ENCODE data around the gene POFUT1. TPM values are rescaled to one million over a fixed set of nuclear protein-coding genes. Genes with fewer than 3 reads are reported as not detected.
A peak's percentile ranks its signal among the peaks of the same experiment; 100 is the strongest.

POFUT1 gene
- total RNA-seq, 1 donor from 2014 or later = 60.6 TPM

DNA sequence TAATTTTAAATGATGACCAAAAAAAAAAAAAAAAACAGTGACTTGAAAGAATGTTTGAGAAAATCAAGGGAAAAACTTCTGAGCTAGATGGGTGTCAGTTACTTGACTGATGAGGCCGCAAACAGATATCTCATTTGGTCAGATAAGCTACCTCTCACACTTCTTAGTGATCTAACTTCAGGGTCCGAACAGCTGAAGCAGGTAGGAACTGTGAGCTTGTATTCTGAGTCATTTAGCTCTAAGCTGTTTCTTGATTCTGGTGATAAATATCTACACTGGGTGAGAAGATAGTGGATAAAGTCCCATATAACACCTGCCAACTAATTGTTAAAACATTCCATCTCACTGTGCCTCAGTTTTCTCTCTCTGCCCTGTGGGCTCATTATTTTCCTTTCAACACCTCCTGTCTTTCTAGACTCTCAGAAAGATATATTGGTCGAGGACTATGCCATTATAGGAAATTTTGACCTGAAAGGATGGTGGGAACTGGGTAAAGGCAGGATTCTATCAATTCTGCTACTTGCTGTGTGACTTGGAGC lies 77.5 kb downstream of the POFUT1 start:
- peaks cover 67% of the 10 kb centered on the region for H3K79me2 ChIP-seq (ENCODE audit: insufficient read depth, low read length)
- H3K4me1 ChIP-seq (ENCODE audit: insufficient read depth, low read length) = no peaks in the 10 kb centered on the region
- DNase-seq (ENCODE audit: low read depth) (no peak), FAIRE-seq (no peak)
- H3K36me3 ChIP-seq (ENCODE audit: insufficient read depth, low read length) = peaks cover 6% of the 10 kb centered on the region
- H3K9me3 ChIP-seq (ENCODE audit: insufficient read depth, low read depth, low read length) = no peaks in the 10 kb centered on the region
- H3K4me2 ChIP-seq (ENCODE audit: low read length) = no peak overlapping the region
- no peaks in the 10 kb centered on the region for H3K9me3 Mint-ChIP-seq (ENCODE audit: unreplicated experiment)
- no peak overlapping the region for H3K27ac Mint-ChIP-seq (ENCODE audit: unreplicated experiment)
- H3K27ac ChIP-seq (ENCODE audit: low read depth, low read length) = no peak overlapping the region
- no peak for TF ChIP-seq EZH2 (IDR thresholded peaks at IDR 0.05; ENCODE audit: insufficient read depth, low read length)
- TF ChIP-seq, protein P1, sequence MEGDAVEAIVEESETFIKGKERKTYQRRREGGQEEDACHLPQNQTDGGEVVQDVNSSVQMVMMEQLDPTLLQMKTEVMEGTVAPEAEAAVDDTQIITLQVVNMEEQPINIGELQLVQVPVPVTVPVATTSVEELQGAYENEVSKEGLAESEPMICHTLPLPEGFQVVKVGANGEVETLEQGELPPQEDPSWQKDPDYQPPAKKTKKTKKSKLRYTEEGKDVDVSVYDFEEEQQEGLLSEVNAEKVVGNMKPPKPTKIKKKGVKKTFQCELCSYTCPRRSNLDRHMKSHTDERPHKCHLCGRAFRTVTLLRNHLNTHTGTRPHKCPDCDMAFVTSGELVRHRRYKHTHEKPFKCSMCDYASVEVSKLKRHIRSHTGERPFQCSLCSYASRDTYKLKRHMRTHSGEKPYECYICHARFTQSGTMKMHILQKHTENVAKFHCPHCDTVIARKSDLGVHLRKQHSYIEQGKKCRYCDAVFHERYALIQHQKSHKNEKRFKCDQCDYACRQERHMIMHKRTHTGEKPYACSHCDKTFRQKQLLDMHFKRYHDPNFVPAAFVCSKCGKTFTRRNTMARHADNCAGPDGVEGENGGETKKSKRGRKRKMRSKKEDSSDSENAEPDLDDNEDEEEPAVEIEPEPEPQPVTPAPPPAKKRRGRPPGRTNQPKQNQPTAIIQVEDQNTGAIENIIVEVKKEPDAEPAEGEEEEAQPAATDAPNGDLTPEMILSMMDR (IDR thresholded peaks at IDR 0.05; ENCODE audit: insufficient read depth, low read depth, low read length) = no peak
- H3K27me3 ChIP-seq (ENCODE audit: insufficient read depth, low read length) = no peaks in the 10 kb centered on the region
- no peaks in the 10 kb centered on the region for H3K4me1 Mint-ChIP-seq (ENCODE audit: low read depth, unreplicated experiment)
- H3K27me3 Mint-ChIP-seq (ENCODE audit: low read depth, unreplicated experiment) = no peaks in the 10 kb centered on the region
- H4K20me1 ChIP-seq (ENCODE audit: insufficient read depth, low read length) = peaks cover 53% of the 10 kb centered on the region
- peaks cover 2% of the 10 kb centered on the region for H3K36me3 Mint-ChIP-seq (ENCODE audit: low read depth, unreplicated experiment)
- H3K4me3 ChIP-seq (ENCODE audit: insufficient read depth, low read depth, low read length) = no peak overlapping the region
- no peak overlapping the region for H3K9ac ChIP-seq (ENCODE audit: low read length)
- no peak overlapping the region for H2AFZ ChIP-seq (ENCODE audit: low read depth, low read length)
- H3K4me3 Mint-ChIP-seq (ENCODE audit: unreplicated experiment) = no peak overlapping the region

DNA sequence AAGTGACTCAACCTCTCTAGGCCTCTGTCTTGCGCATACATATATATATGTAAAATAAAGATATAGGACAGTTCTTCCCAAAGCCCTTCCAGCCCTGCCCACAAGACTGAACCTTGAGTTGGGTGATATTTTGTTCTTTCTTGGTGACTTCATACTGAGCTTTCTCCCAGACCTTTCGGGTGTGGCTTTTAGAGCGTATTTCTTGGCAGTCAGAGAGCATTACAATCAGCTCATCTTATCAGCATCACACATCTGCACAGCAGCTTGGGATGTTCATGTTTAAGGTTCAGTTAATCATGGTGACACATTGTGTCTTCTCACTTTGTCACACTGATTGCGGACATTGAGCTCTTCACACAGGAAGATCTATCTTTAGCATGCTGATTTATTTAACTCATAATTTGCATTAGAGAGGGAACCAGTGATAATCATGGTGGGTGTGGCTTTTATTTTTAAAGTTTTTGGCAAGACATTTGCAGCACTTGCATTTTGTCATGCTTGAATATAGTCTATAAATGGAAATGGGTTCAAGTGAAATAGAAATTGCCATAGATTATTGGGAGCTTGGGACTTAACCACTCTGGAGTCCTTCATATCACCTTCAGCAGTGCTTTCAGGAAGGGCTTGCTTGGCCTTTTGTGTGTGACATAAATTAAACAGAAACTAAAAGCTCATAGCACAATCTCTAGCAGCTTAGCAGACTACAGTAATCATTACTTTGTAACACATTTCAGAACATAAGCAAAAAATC lies 78.1 kb downstream of the POFUT1 start:
- H3K27me3 ChIP-seq (ENCODE audit: insufficient read depth, low read length) = no peaks in the 10 kb centered on the region
- no peak overlapping the region for H3K27ac ChIP-seq (ENCODE audit: low read depth, low read length)
- no peak for TF ChIP-seq EZH2 (IDR thresholded peaks at IDR 0.05; ENCODE audit: insufficient read depth, low read length)
- TF ChIP-seq, protein P1 (IDR thresholded peaks at IDR 0.05; ENCODE audit: insufficient read depth, low read depth, low read length) = no peak
- peaks cover 68% of the 10 kb centered on the region for H3K79me2 ChIP-seq (ENCODE audit: insufficient read depth, low read length)
- Mint-ChIP-seq H3K27ac (ENCODE audit: unreplicated experiment) (no peak overlapping the region), H3K4me1 (ENCODE audit: low read depth, unreplicated experiment) (no peaks in the 10 kb centered on the region), H3K36me3 (ENCODE audit: low read depth, unreplicated experiment) (peaks cover 2% of the 10 kb centered on the region), H3K4me3 (ENCODE audit: unreplicated experiment) (no peak overlapping the region), H3K9me3 (ENCODE audit: unreplicated experiment) (no peaks in the 10 kb centered on the region), H3K27me3 (ENCODE audit: low read depth, unreplicated experiment) (no peaks in the 10 kb centered on the region)
- H3K4me2 ChIP-seq (ENCODE audit: low read length) = no peak overlapping the region
- FAIRE-seq (no peak), DNase-seq (ENCODE audit: low read depth) (peak; percentile 34)
- H2AFZ ChIP-seq (ENCODE audit: low read depth, low read length) = no peak overlapping the region
- peaks cover 6% of the 10 kb centered on the region for H3K36me3 ChIP-seq (ENCODE audit: insufficient read depth, low read length)
- no peak overlapping the region for H3K9ac ChIP-seq (ENCODE audit: low read length)
- H4K20me1 ChIP-seq (ENCODE audit: insufficient read depth, low read length) = peaks cover 55% of the 10 kb centered on the region
- no peaks in the 10 kb centered on the region for H3K9me3 ChIP-seq (ENCODE audit: insufficient read depth, low read depth, low read length)
- no peak overlapping the region for H3K4me3 ChIP-seq (ENCODE audit: insufficient read depth, low read depth, low read length)
- H3K4me1 ChIP-seq (ENCODE audit: insufficient read depth, low read length) = no peaks in the 10 kb centered on the region

DNA sequence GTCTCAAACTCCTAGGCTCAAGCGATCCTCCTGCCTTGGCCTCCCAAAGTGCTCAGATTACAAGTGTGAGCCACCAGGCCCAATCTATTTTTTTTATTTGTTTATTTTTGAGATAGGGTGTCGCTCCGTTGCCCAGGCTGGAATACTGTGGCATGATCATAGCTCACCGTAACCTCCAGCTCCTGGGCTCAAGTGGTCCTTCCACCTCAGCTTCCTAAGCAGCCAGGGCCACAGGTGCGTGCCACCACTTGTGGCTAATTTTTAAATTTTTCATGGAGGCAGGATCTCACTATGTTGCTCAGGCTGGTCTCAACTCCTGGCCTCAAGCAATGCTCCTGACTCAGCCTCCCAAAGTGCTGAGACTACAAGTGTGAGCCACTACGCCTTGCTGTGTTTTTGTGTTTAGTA lies 79.6 kb downstream of the POFUT1 start:
- Histone ChIP-seq H2AFZ (ENCODE audit: low read depth, low read length) (no peak overlapping the region), H3K27me3 (ENCODE audit: insufficient read depth, low read length) (no peaks in the 10 kb centered on the region), H3K36me3 (ENCODE audit: insufficient read depth, low read length) (peaks cover 6% of the 10 kb centered on the region), H3K79me2 (ENCODE audit: insufficient read depth, low read length) (peaks cover 59% of the 10 kb centered on the region), H3K4me3 (ENCODE audit: insufficient read depth, low read depth, low read length) (no peak overlapping the region), H3K27ac (ENCODE audit: low read depth, low read length) (no peak overlapping the region), H3K4me1 (ENCODE audit: insufficient read depth, low read length) (no peaks in the 10 kb centered on the region), H3K9ac (ENCODE audit: low read length) (no peak overlapping the region), H3K9me3 (ENCODE audit: insufficient read depth, low read depth, low read length) (no peaks in the 10 kb centered on the region), H3K4me2 (ENCODE audit: low read length) (no peak overlapping the region), H4K20me1 (ENCODE audit: insufficient read depth, low read length) (peaks cover 55% of the 10 kb centered on the region)
- no peak overlapping the region for H3K4me3 Mint-ChIP-seq (ENCODE audit: unreplicated experiment)
- H3K27me3 Mint-ChIP-seq (ENCODE audit: low read depth, unreplicated experiment) = no peaks in the 10 kb centered on the region
- TF ChIP-seq, protein P1 (IDR thresholded peaks at IDR 0.05; ENCODE audit: insufficient read depth, low read depth, low read length) = no peak
- no peak for TF ChIP-seq EZH2 (IDR thresholded peaks at IDR 0.05; ENCODE audit: insufficient read depth, low read length)
- H3K36me3 Mint-ChIP-seq (ENCODE audit: low read depth, unreplicated experiment) = peaks cover 2% of the 10 kb centered on the region
- DNase-seq (ENCODE audit: low read depth) (no peak), FAIRE-seq (no peak)
- no peak overlapping the region for H3K27ac Mint-ChIP-seq (ENCODE audit: unreplicated experiment)
- no peaks in the 10 kb centered on the region for H3K4me1 Mint-ChIP-seq (ENCODE audit: low read depth, unreplicated experiment)
- no peaks in the 10 kb centered on the region for H3K9me3 Mint-ChIP-seq (ENCODE audit: unreplicated experiment)

Data from astrocyte (in vitro differentiated cells and primary cell).